HG03103 (cell line): Measurements from ENCODE around the gene DNAJC5.
"Not testable (repeated sequence)": the region's sequence is repeated elsewhere in the genome, so short reads cannot be mapped to it uniquely, and the experiment has no call there.

Source experiments
- ATAC-seq: cut with Tn5 transposase; IDR thresholded peaks from one replicate; pipeline ENCODE4 v1.9.1; 2021; ENCODE audit warnings: low read depth; ENCODE audit not compliant: unreplicated experiment

DNAJC5 gene

GRCh38 chr20:63951398-63952209 lies 56.7 kb downstream of the DNAJC5 start:
- no peak for ATAC-seq

- no peak for ATAC-seq
Measured at GRCh38 chr20:63952210-63952535, 57.2 kb downstream of the DNAJC5 start.

GRCh38 chr20:63952769-63953168 lies 57.8 kb downstream of the DNAJC5 start:
- no peak for ATAC-seq

- no peak for ATAC-seq
Measured at GRCh38 chr20:63953764-63954429, 59.0 kb downstream of the DNAJC5 start.

- ATAC-seq = peak; percentile 17
Measured at GRCh38 chr20:63955281-63955826, 60.4 kb downstream of the DNAJC5 start.

- peak; percentile 57 for ATAC-seq
Measured at GRCh38 chr20:63955827-63956663, 61.1 kb downstream of the DNAJC5 start, which contains the start of gene UCKL1. UCKL1 (minus strand) TSS chr20:63956416; CDS start chr20:63956372, 44 bp downstream.

- ATAC-seq = no peak
Measured at GRCh38 chr20:63956664-63957003, 61.7 kb downstream of the DNAJC5 start.

GRCh38 chr20:63957004-63957689 lies 62.2 kb downstream of the DNAJC5 start:
- no peak for ATAC-seq

- ATAC-seq = no peak
Measured at GRCh38 chr20:63957690-63958441, 62.9 kb downstream of the DNAJC5 start.

GRCh38 chr20:63958471-63958870 lies 63.5 kb downstream of the DNAJC5 start:
- no peak for ATAC-seq

GRCh38 chr20:63958964-63959698 lies 64.2 kb downstream of the DNAJC5 start:
- ATAC-seq = no peak

GRCh38 chr20:63959699-63960075 lies 64.8 kb downstream of the DNAJC5 start:
- ATAC-seq = no peak

- not testable (repeated sequence) for ATAC-seq
Measured at GRCh38 chr20:63960654-63961621, 66.0 kb downstream of the DNAJC5 start.

- no peak for ATAC-seq
Measured at GRCh38 chr20:63961664-63962425, 66.9 kb downstream of the DNAJC5 start.

- ATAC-seq = no peak
Measured at GRCh38 chr20:63962426-63963347, 67.8 kb downstream of the DNAJC5 start.

GRCh38 chr20:63963348-63963741 lies 68.4 kb downstream of the DNAJC5 start:
- ATAC-seq = no peak
